ENCODE data around the gene DIPK1A. TPM values are rescaled to one million over a fixed set of nuclear protein-coding genes. Genes with fewer than 3 reads are reported as not detected.

DIPK1A gene
- polyA plus RNA-seq, 2 of the 4 experiments (the other 2 are of a cell fraction): 12.4 to 21.1 TPM

- TF ChIP-seq PBX3 (IDR thresholded peaks at IDR 0.05): no peak
Observed at GRCh38 chr1:92797961-92798360, 163.3 kb downstream of the DIPK1A start (continued).

- Histone ChIP-seq H3K4me3 (no peak overlapping the region), H3K4me1 (peaks cover 1% of the 10 kb centered on the region; the same call in 1 of the 3 replicates), H3K4me2 (no peak overlapping the region), H3K9me3 (no peaks in the 10 kb centered on the region), H3K27ac (no peak overlapping the region)
- ChIA-PET POLR2A (no interaction called here), CTCF (no interaction called here)
- DNase-seq (ENCODE audit: low read depth in 1 of 2, low spot score in 1 of 2) (no peak), FAIRE-seq (no peak), ATAC-seq (no peak)
- TF ChIP-seq ZC3H11A (IDR thresholded peaks at IDR 0.05) (no peak), KDM1A (IDR thresholded peaks at IDR 0.05; ENCODE audit: low read depth) (no peak), EHMT2 (IDR thresholded peaks at IDR 0.05; ENCODE audit: low read depth) (no peak), CBX2 (IDR thresholded peaks at IDR 0.05; ENCODE audit: borderline replicate concordance, low read depth) (no peak), HOXB5 (CRISPR knock-in tag; IDR thresholded peaks at IDR 0.05) (no peak), TFCP2L1 (CRISPR knock-in tag; IDR thresholded peaks at IDR 0.05) (no peak), RARB (CRISPR knock-in tag; IDR thresholded peaks at IDR 0.05) (no peak), RFX5 (IDR thresholded peaks at IDR 0.05) (no peak), MAX (IDR thresholded peaks at IDR 0.05) (no peak), ATOH8 (CRISPR knock-in tag; IDR thresholded peaks at IDR 0.05; ENCODE audit: low read depth) (no peak), JUNB (IDR thresholded peaks at IDR 0.05) (no peak), CBX8 (IDR thresholded peaks at IDR 0.05) (no peak), SMC3 (IDR thresholded peaks at IDR 0.05) (no peak), HEYL (CRISPR knock-in tag; IDR thresholded peaks at IDR 0.05) (no peak), NR3C1 (IDR thresholded peaks at IDR 0.05) (no peak), PBX3 (IDR thresholded peaks at IDR 0.05) (no peak)
Observed at GRCh38 chr1:92797297-92797696, 164.0 kb downstream of the DIPK1A start.

- DNase-seq (ENCODE audit: low read depth in 1 of 2, low spot score in 1 of 2) (no peak), FAIRE-seq (no peak), ATAC-seq (no peak)
- Histone ChIP-seq H3K9me3 (no peaks in the 10 kb centered on the region), H3K4me1 (peaks cover 7% of the 10 kb centered on the region; the same call in 1 of the 3 replicates), H3K4me2 (no peak overlapping the region), H3K4me3 (no peak overlapping the region), H3K27ac (no peak overlapping the region)
- TF ChIP-seq JUN (IDR thresholded peaks at IDR 0.05) (no peak), PHF8 (IDR thresholded peaks at IDR 0.05; ENCODE audit: borderline replicate concordance, low read depth) (no peak), FOSB (CRISPR knock-in tag; IDR thresholded peaks at IDR 0.05) (no peak), ZSCAN20 (CRISPR knock-in tag; IDR thresholded peaks at IDR 0.05) (no peak), SREBF2 (IDR thresholded peaks at IDR 0.05) (no peak), CTCF (IDR thresholded peaks at IDR 0.05) (no peak), CEBPB (IDR thresholded peaks at IDR 0.05) (no peak), NR3C1 (IDR thresholded peaks at IDR 0.05) (no peak), ZNF302 (CRISPR knock-in tag; IDR thresholded peaks at IDR 0.05) (no peak), BHLHE40 (IDR thresholded peaks at IDR 0.05; ENCODE audit: low read depth, low read length) (no peak), ESRRA (IDR thresholded peaks at IDR 0.05; ENCODE audit: borderline replicate concordance, low read length) (no peak), RFX5 (IDR thresholded peaks at IDR 0.05) (no peak), JUNB (IDR thresholded peaks at IDR 0.05) (no peak), E2F6 (IDR thresholded peaks at IDR 0.05; ENCODE audit: borderline replicate concordance, low read depth) (no peak)
- ChIA-PET POLR2A (no interaction called here), CTCF (no interaction called here)
- WGBS (ENCODE audit: missing lambda C conversion rate): 88% methylated on average over 4 of the region's 4 CpGs
Observed at GRCh38 chr1:92795166-92795565, 166.1 kb downstream of the DIPK1A start.
